Heart left ventricle (tissue), 16 donors: ENCODE measurements around the gene GTF3C5. TPM values are rescaled to one million over a fixed set of nuclear protein-coding genes. Genes with fewer than 3 reads are reported as not detected.

Source experiments
- ATAC-seq, 4 donors: fragments of 200-7000 bp; cut with Tn5 transposase; one replicate each; pipeline ENCODE4 v1.9.1; 2020 to 2022; ENCODE audit warnings: moderate library complexity in 4 of 4, mild to moderate bottlenecking in 3 of 4, moderate number of reproducible peaks in 1 of 4
- DNase-seq, 5 donors: peaks; one replicate each; pipeline ENCODE4 v3.0.0-alpha.2; 2020
- H3K27ac ChIP-seq, 12 donors: fragments of 200-600 bp; sonication (generic) in 4 of 12; one replicate each; pipeline versions ENCODE4 v1.5.0 to v1.8.0; 2016 to 2022; ENCODE audit warnings: mild to moderate bottlenecking in 2 of 12
- H3K27me3 ChIP-seq, 9 donors: fragments of 200-600 bp; sonication (generic) in 2 of 9; one replicate each; pipeline versions ENCODE4 v1.5.1 to v1.8.0; 2016 to 2022; ENCODE audit warnings: mild to moderate bottlenecking in 3 of 9
- H3K36me3 ChIP-seq, 9 donors: fragments of 200-600 bp; sonication (generic) in 2 of 9; one replicate each; pipeline versions ENCODE4 v1.5.0 to v1.8.0; 2018 to 2022; ENCODE audit warnings: mild to moderate bottlenecking in 2 of 9
- H3K4me1 ChIP-seq, 12 donors: fragments of 200-600 bp; sonication (generic) in 4 of 12; one replicate each; pipeline versions ENCODE4 v1.5.0 to v1.8.0; 2016 to 2022; ENCODE audit warnings: mild to moderate bottlenecking in 3 of 12
- H3K4me3 ChIP-seq, 12 donors: fragments of 200-600 bp; sonication (generic) in 4 of 12; one replicate each; pipeline versions ENCODE4 v1.5.0 to v1.8.0; 2017 to 2022; ENCODE audit warnings: mild to moderate bottlenecking in 9 of 12, moderate library complexity in 4 of 12
- H3K9me3 ChIP-seq, 12 donors: fragments of 200-600 bp; sonication (generic) in 4 of 12; one replicate each; pipeline versions ENCODE4 v1.5.0 to v1.8.0; 2016 to 2022; ENCODE audit warnings: mild to moderate bottlenecking in 1 of 12
- POLR2A ChIP-seq, 2 donors: fragments of 450-650 bp; IDR thresholded peaks; one replicate each; pipeline ENCODE4 v1.6.1; 2017; ENCODE audit warnings: antibody characterized with exemption in 2 of 2, mild to moderate bottlenecking in 2 of 2, moderate library complexity in 2 of 2
- WGBS, 4 donors: extraction: QIAGEN DNeasy Blood & Tissue Kit in 2 of 4; methylation state at CpG; one replicate each; pipeline versions ENCODE4 v1.1.5 to v1.1.7; 2013 to 2018; 5-methylcytosine and 5-hydroxymethylcytosine counted together
- intact Hi-C, 10 donors: fragments of 100-400 bp; cut with DNase I; formaldehyde crosslinking; loops; one replicate each; pipeline versions ENCODE4 v1.11.1 to v1.14.2; 2022
- polyA plus RNA-seq, 2 donors: library from polyadenylated mRNA; stranded (reverse); fragments of 200-250 nt; gene quantifications; one replicate each; pipeline ENCODE4 v1.2.3, GENCODE V29; 2013
- total RNA-seq, 9 donors: library from RNA; depleted of rRNA in 2 of 9; stranded (reverse); fragments of >200 nt in 2 of 9; fragmentation: NEBNext Ultra II Directional in 3 of 9; extraction: Animal tissue kit (Norgen Biotek cat#: 25700) in 3 of 9; gene quantifications; one replicate each; pipeline versions ENCODE4 v1.1.0 to v1.2.4, GENCODE V29; 2016 to 2023
- TF ChIP-seq, protein P1 (sequence below), 12 donors: fragments of 200-600 bp; sonication (generic) in 4 of 12; IDR thresholded peaks; one replicate each; pipeline versions ENCODE4 v1.5.0 to v1.8.0; 2018 to 2022; ENCODE audit warnings: antibody characterized with exemption in 12 of 12, mild to moderate bottlenecking in 5 of 12
- donor health status: ischemic (EF 13 %, LVEDD 7.1; RV severe dilation, severe dysfunction).
- donor health status: healthy with polysubstance abuse.
- donor health status: DM: no; HTN: yes; CAD: no.
- donor health status: DM: no; HTN: no; CAD: no.
- donor health status: ischemic (EF 25% LVEDD 6.9; RV normal size, moderate dysfunction).
- donor health status: ischemic (EF 25% LVEDD 5.7; RV mildly dilated, moderate dysfunction).
- donor health status: healthy.
- donor health status: DM: yes; HTN: yes; CAD: no.
- donor health status: ischemic (EF 35%, LVEDD 5.7; RV mildly dilated, moderate dysfunction).
- donor health status: nonischemic (EF 11% LVEDD 7.7; RV severe dilation, severe dysfunction).
- donor health status: DM: yes; HTN: yes; CAD: no.
- donor health status: PGD.
- donor health status: ischemic (EF 29% LVEDD 5.4; RV normal size, mild dysfunction).
- donor health status: nonischemic (EF 23%, LVEDD 6.1; RV moderate dilation, normal function).

Gene GTF3C5
- total and polyA plus RNA-seq, 11 donors, result 22.9 to 51.7 (median 35.9) TPM

DNA sequence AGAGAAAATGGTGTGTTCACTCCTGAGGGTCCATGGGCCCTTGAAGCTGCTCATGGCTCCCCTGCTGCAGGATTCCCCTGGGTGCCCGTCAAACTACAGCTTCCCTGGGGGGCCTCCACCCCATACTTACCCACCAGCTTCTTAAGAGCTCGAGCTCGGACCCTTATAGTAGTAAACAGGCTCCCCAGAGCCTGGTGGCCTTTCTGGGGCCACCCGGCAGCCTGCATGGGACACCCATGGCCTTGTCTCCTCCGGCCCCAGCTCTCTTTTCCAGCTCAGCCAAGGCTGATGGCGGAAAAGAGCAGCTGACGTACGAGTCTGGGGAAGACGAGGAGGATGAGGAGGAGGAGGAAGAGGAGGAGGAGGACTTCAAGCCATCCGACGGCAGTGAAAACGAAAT lies 26.8 kb downstream of the GTF3C5 start:
- no peak for ATAC-seq
- no peak overlapping the region for H3K4me3 ChIP-seq
- WGBS, 4 donors, result 91 to 93% (median 91%) methylated on average over 12 of the region's 12 CpGs
- peak overlapping the region in 2 of 12 donors; percentile 26 to 38 for H3K27ac ChIP-seq
- intact Hi-C loops, result no loop called here
- H3K9me3 ChIP-seq, result no peaks in the 10 kb centered on the region
- H3K4me1 ChIP-seq, result peaks cover 0 to 54% (median 24%) of the 10 kb centered on the region in 12 donors
- DNase-seq, result no peak
- no peak for TF ChIP-seq POLR2A (IDR thresholded peaks at IDR 0.05)
- TF ChIP-seq, protein P1, sequence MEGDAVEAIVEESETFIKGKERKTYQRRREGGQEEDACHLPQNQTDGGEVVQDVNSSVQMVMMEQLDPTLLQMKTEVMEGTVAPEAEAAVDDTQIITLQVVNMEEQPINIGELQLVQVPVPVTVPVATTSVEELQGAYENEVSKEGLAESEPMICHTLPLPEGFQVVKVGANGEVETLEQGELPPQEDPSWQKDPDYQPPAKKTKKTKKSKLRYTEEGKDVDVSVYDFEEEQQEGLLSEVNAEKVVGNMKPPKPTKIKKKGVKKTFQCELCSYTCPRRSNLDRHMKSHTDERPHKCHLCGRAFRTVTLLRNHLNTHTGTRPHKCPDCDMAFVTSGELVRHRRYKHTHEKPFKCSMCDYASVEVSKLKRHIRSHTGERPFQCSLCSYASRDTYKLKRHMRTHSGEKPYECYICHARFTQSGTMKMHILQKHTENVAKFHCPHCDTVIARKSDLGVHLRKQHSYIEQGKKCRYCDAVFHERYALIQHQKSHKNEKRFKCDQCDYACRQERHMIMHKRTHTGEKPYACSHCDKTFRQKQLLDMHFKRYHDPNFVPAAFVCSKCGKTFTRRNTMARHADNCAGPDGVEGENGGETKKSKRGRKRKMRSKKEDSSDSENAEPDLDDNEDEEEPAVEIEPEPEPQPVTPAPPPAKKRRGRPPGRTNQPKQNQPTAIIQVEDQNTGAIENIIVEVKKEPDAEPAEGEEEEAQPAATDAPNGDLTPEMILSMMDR (IDR thresholded peaks at IDR 0.05), result no peak
- peaks cover 0 to 59% (median 51%) of the 10 kb centered on the region in 9 donors for H3K36me3 ChIP-seq
- no peaks in the 10 kb centered on the region for H3K27me3 ChIP-seq

DNA sequence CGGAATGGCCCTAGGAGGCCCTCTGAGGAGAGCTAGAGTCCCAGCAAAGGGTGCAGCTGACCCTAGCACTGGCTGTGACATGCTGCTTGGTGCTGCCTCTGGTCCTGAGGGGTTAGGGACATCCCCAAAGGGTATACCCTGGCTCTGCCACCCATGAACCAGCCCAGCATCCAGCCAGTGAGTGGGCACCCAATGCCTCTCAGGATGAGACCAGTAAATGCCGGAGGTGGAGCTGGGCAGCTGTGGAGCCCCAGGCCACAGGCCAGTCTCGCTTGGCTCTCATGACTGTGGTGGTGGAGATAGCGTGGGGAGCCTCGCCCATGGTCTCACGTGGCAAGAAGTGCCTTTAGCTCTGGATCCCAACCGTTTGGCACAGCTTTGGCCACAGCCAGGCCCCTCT lies 27.3 kb downstream of the GTF3C5 start:
- 67 to 73% (median 69%) methylated on average over 6 to 7 of the region's 7 CpGs for WGBS, 4 donors
- H3K4me3 ChIP-seq, result no peak overlapping the region
- no peak for TF ChIP-seq POLR2A (IDR thresholded peaks at IDR 0.05)
- TF ChIP-seq, protein P1 (IDR thresholded peaks at IDR 0.05), result no peak
- peaks cover 0 to 54% (median 24%) of the 10 kb centered on the region in 12 donors for H3K4me1 ChIP-seq
- DNase-seq (no peak), ATAC-seq (no peak)
- peaks cover 0 to 54% (median 46%) of the 10 kb centered on the region in 9 donors for H3K36me3 ChIP-seq
- intact Hi-C loops, result no loop called here
- H3K27me3 ChIP-seq, result no peaks in the 10 kb centered on the region
- H3K27ac ChIP-seq, result peak overlapping the region in 2 of 12 donors; percentile 26 to 38
- H3K9me3 ChIP-seq, result no peaks in the 10 kb centered on the region

DNA sequence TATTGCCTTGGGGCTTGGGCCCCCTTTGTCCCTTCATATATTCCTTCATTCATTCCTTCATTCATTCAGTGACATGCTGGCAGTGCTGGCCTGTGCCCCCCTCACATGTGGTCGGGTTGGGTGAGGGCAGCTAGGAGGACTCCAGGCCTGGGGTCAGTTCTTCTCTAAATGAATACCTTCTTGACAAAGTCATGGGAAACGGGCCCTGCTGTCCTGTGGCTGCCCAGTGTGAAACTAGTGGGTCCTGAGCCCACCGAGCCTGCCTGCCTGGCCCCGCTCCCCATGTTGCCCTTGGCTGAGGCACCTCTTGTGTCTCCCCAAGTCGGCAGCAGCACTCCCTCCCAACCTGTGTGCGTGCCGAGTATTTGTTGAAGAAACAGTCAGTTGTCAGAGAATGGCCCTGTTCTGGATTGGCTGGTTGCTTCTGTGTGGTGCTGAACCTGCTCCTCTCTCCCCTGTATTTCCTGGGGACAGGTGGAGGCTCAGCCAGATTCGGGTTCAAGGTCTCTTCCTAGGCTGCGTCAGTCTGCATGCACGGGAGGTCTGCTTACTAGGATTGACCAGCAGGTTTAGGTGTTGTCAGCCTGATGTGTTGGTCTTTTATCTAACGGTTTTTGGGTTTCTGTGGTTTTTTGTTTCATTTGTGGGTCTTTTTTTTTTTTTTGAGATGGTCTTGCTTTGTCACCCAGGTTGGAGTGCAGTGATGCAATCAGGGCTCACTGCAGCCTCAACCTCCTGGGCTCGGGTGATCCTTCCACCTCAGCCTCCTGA lies 27.9 kb downstream of the GTF3C5 start:
- TF ChIP-seq POLR2A (IDR thresholded peaks at IDR 0.05), result no peak
- TF ChIP-seq, protein P1 (IDR thresholded peaks at IDR 0.05), result no peak
- intact Hi-C loops, result no loop called here
- 80 to 88% (median 86%) methylated on average over 9 to 12 of the region's 12 CpGs for WGBS, 4 donors
- no peak for DNase-seq
- Histone ChIP-seq H3K27ac (no peak overlapping the region), H3K4me3 (no peak overlapping the region), H3K36me3 (peaks cover 0 to 48% (median 39%) of the 10 kb centered on the region in 9 donors), H3K27me3 (no peaks in the 10 kb centered on the region), H3K4me1 (peaks cover 0 to 50% (median 24%) of the 10 kb centered on the region in 12 donors), H3K9me3 (no peaks in the 10 kb centered on the region)
- no peak for ATAC-seq

DNA sequence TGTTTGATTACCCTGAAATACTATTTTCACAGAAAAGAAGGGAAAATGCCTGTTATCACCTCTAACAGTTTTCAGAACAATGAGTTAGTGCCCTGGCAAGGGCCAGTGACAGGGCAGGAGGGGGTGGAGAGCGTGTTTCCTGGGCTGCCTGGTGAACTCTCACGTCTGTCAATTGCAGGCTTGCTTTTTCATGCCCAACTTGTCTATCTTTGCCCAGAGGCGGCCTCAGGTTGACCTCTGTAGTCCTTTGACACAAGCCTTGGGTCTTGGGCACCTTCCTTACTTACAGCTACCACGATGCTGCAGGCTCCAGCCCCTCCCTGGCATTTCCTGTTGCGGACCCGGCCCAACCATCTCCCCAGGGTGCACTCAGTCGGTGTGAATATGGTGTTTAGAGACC lies 28.8 kb downstream of the GTF3C5 start:
- TF ChIP-seq, protein P1 (IDR thresholded peaks at IDR 0.05), result no peak
- no peak for TF ChIP-seq POLR2A (IDR thresholded peaks at IDR 0.05)
- intact Hi-C loops, result no loop called here
- Histone ChIP-seq H3K4me3 (no peak overlapping the region), H3K4me1 (peaks cover 0 to 42% (median 20%) of the 10 kb centered on the region in 12 donors), H3K9me3 (no peaks in the 10 kb centered on the region), H3K36me3 (peaks cover 0 to 39% (median 30%) of the 10 kb centered on the region in 9 donors), H3K27ac (peak overlapping the region in 4 of 12 donors; percentile 18 to 74 (median 22)), H3K27me3 (no peaks in the 10 kb centered on the region)
- 27 to 53% (median 39%) methylated on average over 7 of the region's 7 CpGs for WGBS, 4 donors
- DNase-seq (no peak), ATAC-seq (no peak)
